Measurements from ENCODE around the gene TCERG1L.

- TF ChIP-seq FOSL2 (IDR thresholded peaks at IDR 0.05; ENCODE audit: borderline replicate concordance, low read depth), result no peak
- TF ChIP-seq RAD21 (IDR thresholded peaks at IDR 0.05; ENCODE audit: low read length), result no peak
- TF ChIP-seq CTCF (IDR thresholded peaks at IDR 0.05), result no peak
- no peak for TF ChIP-seq RXRA (IDR thresholded peaks at IDR 0.05; ENCODE audit: borderline replicate concordance, low read depth)
- no peak for TF ChIP-seq JUND (IDR thresholded peaks at IDR 0.05)
- no peak for TF ChIP-seq MXI1 (IDR thresholded peaks at IDR 0.05; ENCODE audit: low read depth, low read length)
- no peak for TF ChIP-seq EP300 (IDR thresholded peaks at IDR 0.05; ENCODE audit: borderline replicate concordance in 1 of 2, low read depth in 1 of 2, low read length in 1 of 2)
- no peak for TF ChIP-seq MAX (IDR thresholded peaks at IDR 0.05; ENCODE audit: low read depth)
- no peak for TF ChIP-seq RFX5 (IDR thresholded peaks at IDR 0.05; ENCODE audit: low read length)
- no peak for TF ChIP-seq PBX3 (IDR thresholded peaks at IDR 0.05)
- no peak for TF ChIP-seq YY1 (IDR thresholded peaks at IDR 0.05; ENCODE audit: low read depth)
Measured at GRCh38 chr10:131085091-131085860, 226.2 kb downstream of the TCERG1L start.
